ENCODE results near the gene NCKAP5L.

- TF ChIP-seq, protein P1, sequence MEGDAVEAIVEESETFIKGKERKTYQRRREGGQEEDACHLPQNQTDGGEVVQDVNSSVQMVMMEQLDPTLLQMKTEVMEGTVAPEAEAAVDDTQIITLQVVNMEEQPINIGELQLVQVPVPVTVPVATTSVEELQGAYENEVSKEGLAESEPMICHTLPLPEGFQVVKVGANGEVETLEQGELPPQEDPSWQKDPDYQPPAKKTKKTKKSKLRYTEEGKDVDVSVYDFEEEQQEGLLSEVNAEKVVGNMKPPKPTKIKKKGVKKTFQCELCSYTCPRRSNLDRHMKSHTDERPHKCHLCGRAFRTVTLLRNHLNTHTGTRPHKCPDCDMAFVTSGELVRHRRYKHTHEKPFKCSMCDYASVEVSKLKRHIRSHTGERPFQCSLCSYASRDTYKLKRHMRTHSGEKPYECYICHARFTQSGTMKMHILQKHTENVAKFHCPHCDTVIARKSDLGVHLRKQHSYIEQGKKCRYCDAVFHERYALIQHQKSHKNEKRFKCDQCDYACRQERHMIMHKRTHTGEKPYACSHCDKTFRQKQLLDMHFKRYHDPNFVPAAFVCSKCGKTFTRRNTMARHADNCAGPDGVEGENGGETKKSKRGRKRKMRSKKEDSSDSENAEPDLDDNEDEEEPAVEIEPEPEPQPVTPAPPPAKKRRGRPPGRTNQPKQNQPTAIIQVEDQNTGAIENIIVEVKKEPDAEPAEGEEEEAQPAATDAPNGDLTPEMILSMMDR (IDR thresholded peaks at IDR 0.05), result no peak
- no peak for TF ChIP-seq POLR2A (IDR thresholded peaks at IDR 0.05)
Measured at GRCh38 chr12:49791700-49792099, 36.5 kb downstream of the NCKAP5L start.

Measured in body of pancreas (tissue), 4 donors.